Neural crest cell (in vitro differentiated cells): ENCODE measurements around the gene ALG5. TPM values are rescaled to one million over a fixed set of nuclear protein-coding genes. Genes with fewer than 3 reads are reported as not detected.

Source experiments
- DNase-seq: peaks from one replicate; pipeline ENCODE4 v3.0.0; 2021; ENCODE audit warnings: low read depth, mixed read lengths, low spot score
- H3K27ac Mint-ChIP-seq: one replicate; pipeline ENCODE4 v1.8.0; 2021; ENCODE audit warnings: mild to moderate bottlenecking, mixed read lengths; ENCODE audit not compliant: unreplicated experiment
- H3K27me3 Mint-ChIP-seq: 2 replicates; pipeline ENCODE4 v1.8.0; 2021; ENCODE audit warnings: low read depth, mild to moderate bottlenecking, mixed read lengths
- H3K36me3 Mint-ChIP-seq: 2 replicates; pipeline ENCODE4 v1.8.0; 2021; ENCODE audit warnings: low read depth, mild to moderate bottlenecking, mixed read lengths
- H3K4me1 Mint-ChIP-seq: 2 replicates; pipeline ENCODE4 v1.8.0; 2021; ENCODE audit warnings: mixed read lengths
- H3K4me3 Mint-ChIP-seq: one replicate; pipeline ENCODE4 v1.8.0; 2021; ENCODE audit warnings: mild to moderate bottlenecking, mixed read lengths
- H3K9me3 Mint-ChIP-seq: 2 replicates; pipeline ENCODE4 v1.8.0; 2021; ENCODE audit warnings: mixed read lengths
- total RNA-seq: library from RNA; stranded (reverse); gene quantifications from 2 replicates; pipeline ENCODE4 v1.2.1, GENCODE V29; 2021
- TF ChIP-seq, protein P1 (sequence below): fragments of 200-600 bp; sonication (generic); conservative IDR thresholded peaks from 2 replicates; pipeline ENCODE4 v1.5.0; 2021; ENCODE audit warnings: antibody characterized with exemption, mild to moderate bottlenecking

Gene ALG5
- total RNA-seq, 1 donor from 2014 or later, result 31.1 TPM

DNA sequence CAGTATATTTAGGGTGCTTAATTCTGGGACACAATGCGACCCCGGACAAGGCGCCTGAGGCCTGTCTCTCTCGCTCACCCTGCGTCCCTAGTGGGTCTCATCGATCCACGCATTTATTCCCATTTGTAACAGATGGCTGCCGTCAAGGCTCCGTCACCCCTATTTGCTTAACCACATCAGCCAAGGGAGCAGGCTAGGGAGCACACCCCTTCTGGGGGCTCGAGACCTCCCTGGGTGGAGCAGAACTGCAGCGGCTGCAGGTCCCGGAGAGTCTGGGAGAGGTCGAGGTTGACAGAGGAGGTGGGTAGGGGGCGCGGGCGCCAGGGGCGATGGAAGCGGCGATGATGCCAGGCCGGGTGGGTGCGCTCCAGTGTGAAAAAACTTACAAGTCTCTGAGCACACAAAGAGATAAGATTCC, 507 bp downstream of the ALG5 start:
- Mint-ChIP-seq H3K4me1 (peaks cover 44% of the 10 kb centered on the region), H3K27me3 (peaks cover 4% of the 10 kb centered on the region), H3K4me3 (peak overlapping the region; percentile 99), H3K27ac (peak overlapping the region; percentile 99), H3K9me3 (no peaks in the 10 kb centered on the region), H3K36me3 (peaks cover 11% of the 10 kb centered on the region)
- TF ChIP-seq, protein P1, sequence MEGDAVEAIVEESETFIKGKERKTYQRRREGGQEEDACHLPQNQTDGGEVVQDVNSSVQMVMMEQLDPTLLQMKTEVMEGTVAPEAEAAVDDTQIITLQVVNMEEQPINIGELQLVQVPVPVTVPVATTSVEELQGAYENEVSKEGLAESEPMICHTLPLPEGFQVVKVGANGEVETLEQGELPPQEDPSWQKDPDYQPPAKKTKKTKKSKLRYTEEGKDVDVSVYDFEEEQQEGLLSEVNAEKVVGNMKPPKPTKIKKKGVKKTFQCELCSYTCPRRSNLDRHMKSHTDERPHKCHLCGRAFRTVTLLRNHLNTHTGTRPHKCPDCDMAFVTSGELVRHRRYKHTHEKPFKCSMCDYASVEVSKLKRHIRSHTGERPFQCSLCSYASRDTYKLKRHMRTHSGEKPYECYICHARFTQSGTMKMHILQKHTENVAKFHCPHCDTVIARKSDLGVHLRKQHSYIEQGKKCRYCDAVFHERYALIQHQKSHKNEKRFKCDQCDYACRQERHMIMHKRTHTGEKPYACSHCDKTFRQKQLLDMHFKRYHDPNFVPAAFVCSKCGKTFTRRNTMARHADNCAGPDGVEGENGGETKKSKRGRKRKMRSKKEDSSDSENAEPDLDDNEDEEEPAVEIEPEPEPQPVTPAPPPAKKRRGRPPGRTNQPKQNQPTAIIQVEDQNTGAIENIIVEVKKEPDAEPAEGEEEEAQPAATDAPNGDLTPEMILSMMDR, result no peak
- peak; percentile 22 for DNase-seq

DNA sequence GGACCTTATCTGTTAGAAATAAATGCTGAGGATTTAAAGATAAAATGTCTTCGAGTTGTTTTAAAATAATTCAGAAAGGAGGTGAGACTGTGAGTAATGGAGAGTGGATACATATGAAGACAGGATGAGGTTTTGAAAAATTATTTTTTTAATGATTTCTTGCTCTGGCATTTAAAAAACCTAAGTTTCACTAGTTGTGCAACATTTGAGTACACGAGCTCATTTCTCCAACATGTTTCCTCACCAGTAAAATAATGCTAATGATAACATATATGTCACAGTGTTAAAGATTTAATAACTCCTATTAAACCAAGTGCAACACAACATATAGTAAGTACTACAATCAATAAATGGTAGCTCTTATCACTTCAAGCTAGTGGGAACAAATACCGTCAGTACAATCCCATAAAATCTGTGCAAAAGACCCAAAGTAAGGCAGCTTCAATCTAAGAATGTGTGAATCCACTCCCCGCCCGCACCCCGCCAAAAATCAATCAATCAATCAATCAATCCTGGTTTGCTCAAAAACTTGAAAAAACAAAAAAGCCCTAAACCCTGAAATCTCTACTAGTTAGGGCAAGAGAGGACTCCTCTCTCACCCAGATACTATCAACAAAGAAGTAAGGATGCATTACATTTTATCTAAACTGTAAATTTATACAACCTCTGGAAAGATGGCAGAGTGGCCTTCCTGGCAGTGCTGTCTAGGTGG, 1.3 kb downstream of the ALG5 start:
- TF ChIP-seq, protein P1, result no peak
- Mint-ChIP-seq H3K27me3 (peaks cover 4% of the 10 kb centered on the region), H3K4me3 (peak overlapping the region; percentile 99), H3K27ac (peak overlapping the region; percentile 99), H3K36me3 (peaks cover 8% of the 10 kb centered on the region), H3K4me1 (peaks cover 44% of the 10 kb centered on the region), H3K9me3 (no peaks in the 10 kb centered on the region)
- no peak for DNase-seq

DNA sequence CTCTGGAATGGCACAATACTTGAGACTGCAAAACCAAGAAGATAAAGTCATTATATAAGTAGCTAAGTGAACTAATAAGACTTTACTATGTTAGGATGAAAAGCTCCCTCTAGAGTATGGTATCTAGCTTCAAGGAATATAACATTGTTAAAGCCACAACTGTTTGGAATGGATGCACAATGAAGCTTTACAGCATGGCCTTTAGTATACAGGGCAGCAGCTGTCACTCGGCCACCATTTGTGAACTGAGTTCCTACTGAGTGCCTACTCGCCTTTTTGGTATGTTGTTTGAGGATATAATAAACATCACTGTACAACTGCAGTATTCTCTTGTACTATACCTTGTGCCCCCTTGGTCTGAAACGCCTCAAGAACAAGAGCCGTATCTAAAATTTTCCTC, 6.8 kb downstream of the ALG5 start:
- H3K27ac Mint-ChIP-seq, result no peak overlapping the region
- no peak for DNase-seq
- no peaks in the 10 kb centered on the region for H3K27me3 Mint-ChIP-seq
- H3K9me3 Mint-ChIP-seq, result no peaks in the 10 kb centered on the region
- peaks cover 16% of the 10 kb centered on the region for H3K36me3 Mint-ChIP-seq
- H3K4me1 Mint-ChIP-seq, result peaks cover 11% of the 10 kb centered on the region
- TF ChIP-seq, protein P1, result no peak
- H3K4me3 Mint-ChIP-seq, result no peak overlapping the region

DNA sequence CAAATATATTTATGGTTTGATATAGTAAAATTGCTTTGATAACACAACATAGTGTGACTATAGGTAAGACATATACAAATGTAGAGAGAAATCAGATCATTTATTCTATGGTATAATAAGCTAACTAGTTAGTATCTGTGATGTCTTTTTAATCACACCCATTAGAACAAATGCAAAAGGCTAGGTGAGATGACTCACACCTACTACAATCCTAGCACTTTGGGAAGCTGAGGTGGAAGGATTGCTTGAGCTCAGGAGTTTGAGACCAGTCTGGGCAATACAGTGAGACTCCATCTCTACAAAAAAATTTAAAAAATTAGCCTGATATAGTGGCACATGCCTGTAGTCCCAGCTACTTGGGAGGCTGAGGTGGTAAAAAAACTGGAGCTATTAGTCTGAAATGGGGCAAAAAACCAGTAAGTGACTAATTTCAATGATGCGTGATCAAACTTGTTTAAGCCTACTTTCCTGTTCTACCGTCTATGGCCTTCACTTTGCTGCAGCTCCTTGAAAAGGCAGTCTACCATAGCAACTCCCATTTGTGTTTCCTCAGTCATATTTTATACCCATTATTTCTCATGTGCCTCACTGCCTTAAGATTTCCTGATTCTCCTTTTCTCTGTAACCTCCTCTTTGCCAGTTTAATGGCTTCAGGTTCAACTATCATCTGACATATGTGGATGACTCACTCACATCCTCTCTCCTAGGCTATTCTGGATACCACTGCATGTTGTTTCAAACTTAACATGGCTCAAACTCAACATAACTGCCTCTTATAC, 12.5 kb downstream of the ALG5 start:
- TF ChIP-seq, protein P1, result no peak
- no peaks in the 10 kb centered on the region for H3K27me3 Mint-ChIP-seq
- H3K4me3 Mint-ChIP-seq, result no peak overlapping the region
- H3K36me3 Mint-ChIP-seq, result peaks cover 18% of the 10 kb centered on the region
- no peak overlapping the region for H3K27ac Mint-ChIP-seq
- H3K4me1 Mint-ChIP-seq, result no peaks in the 10 kb centered on the region
- DNase-seq, result no peak
- no peaks in the 10 kb centered on the region for H3K9me3 Mint-ChIP-seq

DNA sequence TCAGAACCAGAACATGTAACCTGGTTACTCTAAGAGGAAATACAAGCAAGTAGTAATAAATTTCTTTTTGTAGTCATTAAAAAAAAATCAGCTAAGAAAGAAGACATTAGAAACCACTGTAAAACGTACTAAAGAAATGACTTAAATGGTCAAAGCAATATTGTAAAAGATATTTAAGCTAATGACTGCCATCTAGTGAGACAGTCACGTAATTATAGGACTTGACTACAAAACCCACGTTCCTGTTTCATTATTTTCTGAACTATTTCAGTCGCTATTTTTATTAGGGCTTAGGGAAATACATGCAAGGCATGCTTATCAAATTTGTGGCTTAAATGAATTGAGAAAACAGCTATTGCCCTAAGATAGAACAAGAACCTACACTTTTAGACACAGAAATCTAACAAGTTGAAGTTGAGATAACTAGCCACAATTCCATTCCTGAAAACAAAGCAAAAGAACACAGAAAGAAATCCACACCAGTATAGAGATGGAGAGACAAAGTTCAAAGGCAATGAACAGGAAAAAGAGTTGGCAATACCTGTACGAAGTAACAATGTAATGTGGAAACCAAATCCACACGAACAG, 17.9 kb downstream of the ALG5 start:
- no peak overlapping the region for H3K4me3 Mint-ChIP-seq
- H3K4me1 Mint-ChIP-seq, result no peaks in the 10 kb centered on the region
- no peak for DNase-seq
- TF ChIP-seq, protein P1, result peak; percentile 75
- peaks cover 11% of the 10 kb centered on the region for H3K36me3 Mint-ChIP-seq
- H3K27me3 Mint-ChIP-seq, result no peaks in the 10 kb centered on the region
- no peak overlapping the region for H3K27ac Mint-ChIP-seq
- H3K9me3 Mint-ChIP-seq, result no peaks in the 10 kb centered on the region
